Bronchial epithelial cell (primary cell): ENCODE data around the gene TMEM132D. TPM values are rescaled to one million over a fixed set of nuclear protein-coding genes. Genes with fewer than 3 reads are reported as not detected.

Experiments
- DNase-seq: peaks from one replicate; pipeline ENCODE4 v3.0.0-alpha.2; 2010; ENCODE audit warnings: low read depth
- FAIRE-seq: peaks from 2 replicates; lab custom pipeline; 2011; peaks lifted over from hg19 to GRCh38; lab: Jason Lieb, UNC
- H3K27me3 ChIP-seq: 2 replicates; pipeline ENCODE4 v1.5.1; 2011; ENCODE audit warnings: low read length; ENCODE audit not compliant: control insufficient read depth, insufficient read depth
- H3K36me3 ChIP-seq: 2 replicates; pipeline ENCODE4 v1.5.1; 2011; ENCODE audit warnings: low read length; ENCODE audit not compliant: control insufficient read depth, insufficient read depth
- H3K4me3 ChIP-seq: 2 replicates; pipeline ENCODE4 v1.5.1; 2011; ENCODE audit warnings: mild to moderate bottlenecking, low read depth, low read length, control low read depth
- CTCF ChIP-seq: IDR thresholded peaks from 2 replicates; pipeline ENCODE4 v1.5.1; 2011; ENCODE audit warnings: mild to moderate bottlenecking, moderate library complexity, low read length, control low read depth, inconsistent platforms; ENCODE audit not compliant: insufficient read depth, severe bottlenecking
- total RNA-seq: library from RNA; depleted of rRNA; stranded (reverse); fragments of >200 nt; gene quantifications from 2 replicates; pipeline ENCODE4 v1.2.1, GENCODE V29; 2014

TMEM132D gene
- total RNA-seq, 1 donor from 2014 or later, result not detected

GRCh38 chr12:129821964-129822363 is 81.9 kb downstream of the TMEM132D start:
- DNase-seq, result no peak
- Histone ChIP-seq H3K36me3 (no peaks in the 10 kb centered on the region), H3K27me3 (no peaks in the 10 kb centered on the region), H3K4me3 (no peak overlapping the region)
- FAIRE-seq, result no peak
- TF ChIP-seq CTCF, result no peak

DNA sequence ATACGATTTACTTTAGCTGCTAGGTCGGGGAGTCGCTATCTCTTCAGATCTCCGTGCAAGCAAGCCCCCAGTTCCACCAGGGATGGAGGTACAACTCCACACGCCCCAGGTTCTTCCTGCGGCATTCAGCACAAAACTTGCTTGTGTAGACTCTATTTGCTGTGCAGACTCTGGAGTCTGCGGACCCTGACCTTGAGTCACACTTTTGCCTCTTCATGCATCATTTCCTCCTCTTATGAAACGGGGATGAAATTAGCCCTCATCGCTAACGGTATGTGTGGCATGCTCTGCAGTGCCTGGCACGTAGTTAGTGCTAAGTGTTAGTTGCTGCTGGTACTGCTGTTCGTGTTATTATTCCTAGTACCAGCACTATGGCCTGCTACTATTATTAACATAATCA is 84.4 kb downstream of the TMEM132D start:
- H3K27me3 ChIP-seq, result no peaks in the 10 kb centered on the region
- H3K4me3 ChIP-seq, result no peak overlapping the region
- no peak for TF ChIP-seq CTCF
- DNase-seq (no peak), FAIRE-seq (no peak)
- no peaks in the 10 kb centered on the region for H3K36me3 ChIP-seq

- no peak for DNase-seq
- TF ChIP-seq CTCF, result no peak
- no peak for FAIRE-seq
These were observed 88.0 kb downstream of the TMEM132D start for GRCh38 chr12:129815846-129816245.

DNA sequence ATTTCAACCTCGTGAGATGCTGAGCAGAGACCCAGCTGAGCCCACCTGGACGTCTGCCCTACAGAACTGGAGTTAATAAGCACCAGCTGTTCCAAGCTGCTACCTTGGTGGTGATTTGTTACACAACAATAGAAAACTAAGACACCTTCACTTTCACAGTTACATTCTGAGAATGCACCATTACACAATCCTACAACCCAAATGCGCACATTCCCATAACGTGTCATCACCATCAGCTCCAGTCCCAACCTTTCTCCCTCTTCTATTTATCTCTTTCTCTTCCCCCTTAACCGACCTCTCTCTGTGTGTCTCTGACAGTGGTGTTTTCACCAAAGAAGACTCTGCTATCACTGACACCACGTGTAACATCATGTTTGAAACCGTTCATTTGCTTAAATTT is 91.9 kb downstream of the TMEM132D start:
- TF ChIP-seq CTCF, result no peak
- Histone ChIP-seq H3K27me3 (no peaks in the 10 kb centered on the region), H3K4me3 (no peak overlapping the region), H3K36me3 (no peaks in the 10 kb centered on the region)
- FAIRE-seq, result no peak
- no peak for DNase-seq

More at GRCh38 chr12:129815846-129816245, 88.0 kb downstream of the TMEM132D start:
- Histone ChIP-seq H3K27me3 (no peaks in the 10 kb centered on the region), H3K4me3 (no peak overlapping the region), H3K36me3 (no peaks in the 10 kb centered on the region)

GRCh38 chr12:129807136-129807535 is 96.7 kb downstream of the TMEM132D start:
- DNase-seq, result no peak
- no peaks in the 10 kb centered on the region for H3K27me3 ChIP-seq
- FAIRE-seq, result no peak
- no peaks in the 10 kb centered on the region for H3K36me3 ChIP-seq
- TF ChIP-seq CTCF, result no peak
- H3K4me3 ChIP-seq, result no peak overlapping the region

DNA sequence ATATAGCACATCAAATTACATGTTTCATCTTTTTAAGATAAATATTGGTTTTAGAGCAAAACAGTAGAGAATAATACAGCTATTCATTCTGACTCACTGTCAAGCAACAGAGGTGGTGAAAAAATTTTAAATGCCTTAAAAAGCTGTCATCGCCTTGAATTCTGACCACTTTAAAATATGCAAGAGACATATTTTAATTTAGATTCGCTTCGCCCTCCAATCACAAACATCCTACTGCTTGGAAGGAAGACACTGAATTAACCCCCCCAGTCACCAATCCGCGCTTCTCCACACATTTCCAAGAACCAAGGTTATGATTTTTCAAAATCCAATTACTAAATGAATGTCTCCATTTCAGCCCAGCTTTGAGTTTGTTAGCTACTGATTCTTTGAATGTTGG is 112.4 kb downstream of the TMEM132D start:
- no peak for TF ChIP-seq CTCF
- Histone ChIP-seq H3K4me3 (no peak overlapping the region), H3K27me3 (no peaks in the 10 kb centered on the region), H3K36me3 (no peaks in the 10 kb centered on the region)
- FAIRE-seq (no peak), DNase-seq (no peak)
